ENCODE results near the gene UBE3A. TPM values are rescaled to one million over a fixed set of nuclear protein-coding genes. Genes with fewer than 3 reads are reported as not detected.

The UBE3A gene
- total and polyA plus RNA-seq, 9 of the 15 experiments (the other 6 are each of a cell fraction or from before 2014, with no cell fraction given): 29.3 to 103 (median 60.2) TPM

DNA sequence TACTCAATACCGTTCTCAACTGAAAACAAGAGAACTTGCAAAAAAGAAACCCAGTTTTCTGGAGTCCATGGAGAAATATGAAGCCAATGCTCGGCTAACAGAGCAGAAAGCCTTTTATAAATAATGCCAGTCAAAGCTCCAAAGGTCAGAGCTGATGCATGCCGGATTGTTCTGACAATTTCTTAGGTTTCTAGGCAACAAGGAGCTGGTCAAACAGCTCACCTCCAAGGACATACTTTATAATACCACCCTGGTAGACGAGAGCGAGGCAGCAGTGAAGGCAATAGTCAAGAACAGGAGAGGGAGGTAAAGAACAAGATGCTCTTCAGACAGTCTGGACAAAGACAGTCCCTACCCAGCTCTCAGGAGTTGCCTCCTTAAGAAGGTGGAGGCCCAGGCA, 111.1 kb downstream of the UBE3A start (continued):
- no peak for TF ChIP-seq ARID3A (IDR thresholded peaks at IDR 0.05; ENCODE audit: borderline replicate concordance, low read depth, low read length)
- no peak for TF ChIP-seq ZNF23 (CRISPR knock-in tag; IDR thresholded peaks at IDR 0.05)
- no peak for TF ChIP-seq NFE2L1 (tag; IDR thresholded peaks at IDR 0.05; ENCODE audit: borderline replicate concordance, low read depth)
- no peak for TF ChIP-seq ADNP (tag; IDR thresholded peaks at IDR 0.05)
- no peak for TF ChIP-seq NFRKB (IDR thresholded peaks at IDR 0.05; ENCODE audit: low read depth)
- no peak for TF ChIP-seq CCNT2 (IDR thresholded peaks at IDR 0.05; ENCODE audit: borderline replicate concordance, extremely low read depth, insufficient read length, low read depth, low read length)
- TF ChIP-seq, protein P1, sequence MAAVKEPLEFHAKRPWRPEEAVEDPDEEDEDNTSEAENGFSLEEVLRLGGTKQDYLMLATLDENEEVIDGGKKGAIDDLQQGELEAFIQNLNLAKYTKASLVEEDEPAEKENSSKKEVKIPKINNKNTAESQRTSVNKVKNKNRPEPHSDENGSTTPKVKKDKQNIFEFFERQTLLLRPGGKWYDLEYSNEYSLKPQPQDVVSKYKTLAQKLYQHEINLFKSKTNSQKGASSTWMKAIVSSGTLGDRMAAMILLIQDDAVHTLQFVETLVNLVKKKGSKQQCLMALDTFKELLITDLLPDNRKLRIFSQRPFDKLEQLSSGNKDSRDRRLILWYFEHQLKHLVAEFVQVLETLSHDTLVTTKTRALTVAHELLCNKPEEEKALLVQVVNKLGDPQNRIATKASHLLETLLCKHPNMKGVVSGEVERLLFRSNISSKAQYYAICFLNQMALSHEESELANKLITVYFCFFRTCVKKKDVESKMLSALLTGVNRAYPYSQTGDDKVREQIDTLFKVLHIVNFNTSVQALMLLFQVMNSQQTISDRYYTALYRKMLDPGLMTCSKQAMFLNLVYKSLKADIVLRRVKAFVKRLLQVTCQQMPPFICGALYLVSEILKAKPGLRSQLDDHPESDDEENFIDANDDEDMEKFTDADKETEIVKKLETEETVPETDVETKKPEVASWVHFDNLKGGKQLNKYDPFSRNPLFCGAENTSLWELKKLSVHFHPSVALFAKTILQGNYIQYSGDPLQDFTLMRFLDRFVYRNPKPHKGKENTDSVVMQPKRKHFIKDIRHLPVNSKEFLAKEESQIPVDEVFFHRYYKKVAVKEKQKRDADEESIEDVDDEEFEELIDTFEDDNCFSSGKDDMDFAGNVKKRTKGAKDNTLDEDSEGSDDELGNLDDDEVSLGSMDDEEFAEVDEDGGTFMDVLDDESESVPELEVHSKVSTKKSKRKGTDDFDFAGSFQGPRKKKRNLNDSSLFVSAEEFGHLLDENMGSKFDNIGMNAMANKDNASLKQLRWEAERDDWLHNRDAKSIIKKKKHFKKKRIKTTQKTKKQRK (IDR thresholded peaks at IDR 0.05; ENCODE audit: borderline replicate concordance, low read depth, low read length): no peak
